IMR-90 (cell line): ENCODE measurements around the gene ANGEL1.

Experiments used
- CTCF ChIP-seq: conservative IDR thresholded peaks from 2 replicates; pipeline ENCODE4 v1.5.1; 2012; ENCODE audit warnings: mild to moderate bottlenecking, low read depth, low read length, improper control_type of control experiment
- ELK1 ChIP-seq: fragments of 150-350 bp; IDR thresholded peaks from 2 replicates; pipeline ENCODE4 v1.6.1; 2016; ENCODE audit warnings: low read depth, mild to moderate bottlenecking, low read length, moderate library complexity, borderline replicate concordance
- POLR2A ChIP-seq: IDR thresholded peaks from 2 replicates; pipeline ENCODE4 v1.6.1; 2012; ENCODE audit warnings: mild to moderate bottlenecking, low read depth, low read length

DNA sequence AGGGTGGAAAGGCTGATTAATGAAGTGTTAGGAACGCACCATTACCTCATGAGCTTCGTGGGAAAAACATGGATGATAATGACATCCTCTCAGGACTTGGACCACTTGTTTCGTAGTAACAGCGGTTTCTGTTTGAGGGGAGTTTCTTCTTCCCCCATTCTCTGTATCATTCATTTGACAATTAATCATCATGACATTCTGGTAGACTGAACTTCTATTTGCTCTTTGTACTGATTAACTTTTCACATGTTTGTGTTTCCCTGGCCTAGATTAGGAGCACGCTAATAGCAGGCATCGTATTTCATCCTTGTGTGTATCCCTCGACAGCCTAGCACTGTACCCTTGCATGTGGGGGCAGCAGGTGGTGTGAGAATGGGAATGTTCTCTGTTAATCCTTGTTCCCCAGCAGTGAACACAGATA, 21.6 kb upstream of the ANGEL1 start:
- no peak for TF ChIP-seq POLR2A
- TF ChIP-seq CTCF: no peak
- no peak for TF ChIP-seq ELK1
